Stomach smooth muscle (tissue), 2 donors: Measurements from ENCODE around the gene ARHGAP30.

Experiments used
- H3K27ac ChIP-seq: one replicate; pipeline ENCODE4 v1.7.0; 2013; ENCODE audit warnings: mild to moderate bottlenecking, low read length, inconsistent platforms
- H3K27me3 ChIP-seq, 2 donors: one replicate each; pipeline ENCODE4 v1.7.0; 2013; ENCODE audit warnings: low read length in 2 of 2; ENCODE audit not compliant: insufficient read depth in 2 of 2, control insufficient read depth in 1 of 2
- H3K36me3 ChIP-seq, 2 donors: one replicate each; pipeline ENCODE4 v1.7.0; 2013; ENCODE audit warnings: low read length in 2 of 2; ENCODE audit not compliant: control insufficient read depth in 2 of 2, insufficient read depth in 2 of 2
- H3K4me1 ChIP-seq: one replicate; pipeline ENCODE4 v1.7.0; 2013; ENCODE audit warnings: low read length; ENCODE audit not compliant: control insufficient read depth, insufficient read depth
- H3K4me3 ChIP-seq, 2 donors: one replicate each; pipeline ENCODE4 v1.7.0; 2013; ENCODE audit warnings: low read length in 2 of 2
- H3K9ac ChIP-seq, 2 donors: one replicate each; pipeline ENCODE4 v1.7.0; 2013; ENCODE audit warnings: low read length in 2 of 2, mild to moderate bottlenecking in 1 of 2
- H3K9me3 ChIP-seq, 2 donors: one replicate each; pipeline ENCODE4 v1.7.0; 2013; ENCODE audit warnings: low read length in 2 of 2; ENCODE audit not compliant: control insufficient read depth in 2 of 2
- donor health status: healthy.
- donor health status: Pancreatic carcinoma.

ARHGAP30 gene

GRCh38 chr1:161081519-161081918 is 11.8 kb upstream of the ARHGAP30 start:
- H3K27me3 ChIP-seq, result peaks cover 0 to 10% of the 10 kb centered on the region in 2 donors
- H3K36me3 ChIP-seq, result no peaks in the 10 kb centered on the region
- no peak overlapping the region for H3K27ac ChIP-seq
- H3K4me1 ChIP-seq, result no peaks in the 10 kb centered on the region
- no peak overlapping the region for H3K9ac ChIP-seq
- H3K9me3 ChIP-seq, result no peaks in the 10 kb centered on the region
- H3K4me3 ChIP-seq, result no peak overlapping the region

GRCh38 chr1:161080441-161081405 is 11.0 kb upstream of the ARHGAP30 start:
- Histone ChIP-seq H3K27me3 (peaks cover 0 to 10% of the 10 kb centered on the region in 2 donors), H3K27ac (no peak overlapping the region), H3K9me3 (no peaks in the 10 kb centered on the region), H3K4me1 (no peaks in the 10 kb centered on the region), H3K36me3 (no peaks in the 10 kb centered on the region), H3K4me3 (no peak overlapping the region), H3K9ac (no peak overlapping the region)

GRCh38 chr1:161079436-161080110 is 9.9 kb upstream of the ARHGAP30 start:
- H3K9ac ChIP-seq, result no peak overlapping the region
- H3K4me1 ChIP-seq, result no peaks in the 10 kb centered on the region
- H3K27me3 ChIP-seq, result peaks cover 0 to 10% of the 10 kb centered on the region in 2 donors
- no peak overlapping the region for H3K27ac ChIP-seq
- H3K36me3 ChIP-seq, result no peaks in the 10 kb centered on the region
- no peak overlapping the region for H3K4me3 ChIP-seq
- H3K9me3 ChIP-seq, result no peaks in the 10 kb centered on the region

GRCh38 chr1:161077426-161077825 is 7.7 kb upstream of the ARHGAP30 start:
- Histone ChIP-seq H3K27ac (no peak overlapping the region), H3K36me3 (no peaks in the 10 kb centered on the region)

DNA sequence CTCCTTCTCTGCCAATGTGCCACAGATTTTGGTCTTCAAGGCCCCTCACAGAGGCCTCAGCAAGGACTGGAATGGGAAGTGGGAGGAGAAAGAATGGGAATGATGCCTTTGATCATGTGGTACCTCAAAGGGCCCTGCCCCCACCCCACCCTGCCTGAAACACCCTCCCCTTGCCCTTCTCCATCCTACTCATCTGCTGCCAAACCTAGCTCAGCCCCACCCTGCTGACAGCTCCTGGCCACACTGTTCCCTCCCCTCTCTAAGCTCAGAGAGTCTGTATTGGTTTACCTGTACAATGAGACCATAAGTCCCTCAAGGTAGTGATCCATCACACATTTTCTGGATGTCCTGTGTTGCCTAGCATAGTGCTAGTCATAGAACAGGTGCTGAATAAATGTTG is 6.7 kb upstream of the ARHGAP30 start:
- H3K4me3 ChIP-seq, result no peak overlapping the region
- H3K27ac ChIP-seq, result no peak overlapping the region
- peaks cover 0 to 10% of the 10 kb centered on the region in 2 donors for H3K27me3 ChIP-seq
- no peaks in the 10 kb centered on the region for H3K9me3 ChIP-seq
- no peaks in the 10 kb centered on the region for H3K4me1 ChIP-seq
- no peak overlapping the region for H3K9ac ChIP-seq
- H3K36me3 ChIP-seq, result no peaks in the 10 kb centered on the region

More at GRCh38 chr1:161077426-161077825, 7.7 kb upstream of the ARHGAP30 start:
- H3K9ac ChIP-seq, result no peak overlapping the region
- H3K27me3 ChIP-seq, result peaks cover 0 to 10% of the 10 kb centered on the region in 2 donors
- no peak overlapping the region for H3K4me3 ChIP-seq
- no peaks in the 10 kb centered on the region for H3K9me3 ChIP-seq
- H3K4me1 ChIP-seq, result no peaks in the 10 kb centered on the region

- Histone ChIP-seq H3K27ac (no peak overlapping the region), H3K27me3 (peaks cover 0 to 10% of the 10 kb centered on the region in 2 donors), H3K9ac (no peak overlapping the region), H3K36me3 (no peaks in the 10 kb centered on the region), H3K4me3 (no peak overlapping the region), H3K4me1 (no peaks in the 10 kb centered on the region), H3K9me3 (no peaks in the 10 kb centered on the region)
Measured at GRCh38 chr1:161074676-161075368, 5.1 kb upstream of the ARHGAP30 start.

DNA sequence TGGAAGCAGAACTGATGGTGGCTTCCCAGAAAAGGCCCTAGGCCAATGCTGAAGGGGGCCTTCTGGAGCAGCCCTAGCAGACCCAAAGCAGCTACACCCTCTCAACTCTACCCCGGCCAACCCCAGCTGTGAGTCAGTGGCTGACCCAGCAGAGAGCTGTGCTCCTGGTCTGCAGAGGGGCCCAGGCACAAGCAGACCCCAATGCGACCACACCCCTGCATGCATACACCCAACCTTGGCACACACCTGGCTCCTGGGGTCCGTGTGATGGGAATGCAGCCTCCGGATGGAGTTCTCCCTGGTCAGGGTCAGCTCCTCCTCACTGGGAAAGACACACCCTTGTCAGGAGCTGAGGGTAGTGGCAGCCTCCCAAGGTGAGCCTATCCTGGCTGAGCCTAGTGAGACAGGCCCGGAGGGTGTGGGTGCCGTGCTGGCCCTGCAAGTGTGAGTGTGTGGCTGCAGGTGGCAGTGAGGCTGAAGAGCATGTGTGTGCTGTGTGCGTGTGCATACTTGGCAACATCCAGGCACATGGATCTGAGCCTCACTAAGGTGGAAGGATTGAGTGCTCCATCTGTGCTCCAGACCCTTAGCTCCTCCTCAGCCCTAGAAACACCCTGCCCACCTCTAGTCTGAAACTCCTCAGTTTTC is 3.9 kb upstream of the ARHGAP30 start:
- no peaks in the 10 kb centered on the region for H3K36me3 ChIP-seq
- no peaks in the 10 kb centered on the region for H3K4me1 ChIP-seq
- H3K27me3 ChIP-seq, result peaks cover 0 to 5% of the 10 kb centered on the region in 2 donors
- no peak overlapping the region for H3K9ac ChIP-seq
- no peaks in the 10 kb centered on the region for H3K9me3 ChIP-seq
- no peak overlapping the region for H3K4me3 ChIP-seq
- H3K27ac ChIP-seq, result no peak overlapping the region

DNA sequence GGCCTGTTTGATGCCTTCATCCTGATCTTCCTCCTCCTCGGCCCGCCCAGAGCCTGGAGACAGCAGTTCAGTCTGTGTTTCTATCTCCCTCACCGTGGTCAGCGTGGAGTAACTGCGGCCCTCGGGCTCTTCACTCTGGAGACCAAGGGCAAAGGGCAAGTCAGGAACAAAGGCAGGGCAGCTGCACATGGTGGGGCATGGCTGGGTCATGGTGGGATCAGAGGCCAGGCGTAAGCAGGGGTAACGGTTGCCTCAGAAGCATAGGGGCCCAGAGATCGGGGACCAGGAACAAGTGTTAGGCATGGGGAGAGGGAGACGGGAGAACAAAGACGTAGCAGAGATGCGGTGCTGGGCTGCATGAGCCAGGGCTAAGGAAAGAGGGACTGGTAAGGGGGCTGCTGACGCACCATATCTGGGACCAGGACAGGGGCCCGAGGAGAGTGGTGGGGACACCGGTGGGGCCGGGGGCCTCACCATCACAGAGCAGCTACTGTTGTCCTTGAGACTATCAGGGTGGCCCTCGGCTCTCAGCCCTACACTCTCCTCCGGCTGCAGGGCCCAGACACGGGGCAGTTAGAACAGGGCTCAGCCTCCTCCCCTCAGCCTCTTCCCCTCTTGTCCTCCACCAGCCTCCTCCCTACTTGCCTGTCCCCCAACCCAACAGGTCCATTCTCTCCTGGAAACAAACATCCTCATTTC is 3.2 kb upstream of the ARHGAP30 start:
- Histone ChIP-seq H3K4me3 (no peak overlapping the region), H3K27ac (no peak overlapping the region), H3K27me3 (peaks cover 0 to 5% of the 10 kb centered on the region in 2 donors), H3K4me1 (no peaks in the 10 kb centered on the region), H3K36me3 (no peaks in the 10 kb centered on the region), H3K9me3 (no peaks in the 10 kb centered on the region), H3K9ac (no peak overlapping the region)

DNA sequence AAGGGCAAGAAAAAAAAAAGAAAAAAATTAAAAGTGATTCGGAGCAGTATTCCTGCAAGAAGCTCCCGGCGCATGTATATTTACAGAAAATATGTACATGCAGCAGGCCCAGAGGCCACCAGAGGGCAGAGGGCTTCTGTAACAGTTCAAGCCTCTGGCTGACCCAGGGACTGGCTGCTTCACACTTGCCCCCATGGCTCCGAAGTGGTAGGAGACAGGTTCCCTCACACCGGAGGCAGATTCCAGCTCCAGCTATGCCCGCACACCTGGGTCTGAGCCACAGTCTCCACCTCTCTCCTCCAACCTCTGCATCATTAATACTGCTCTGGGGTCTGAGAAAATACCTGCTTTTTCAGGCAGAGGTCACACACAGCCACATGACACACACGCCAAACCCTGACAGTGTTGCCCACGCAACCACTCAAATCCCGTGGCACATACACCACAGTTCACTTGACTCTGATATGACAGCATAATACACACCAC is 2.2 kb upstream of the ARHGAP30 start:
- Histone ChIP-seq H3K4me1 (no peaks in the 10 kb centered on the region), H3K9ac (no peak overlapping the region), H3K36me3 (no peaks in the 10 kb centered on the region), H3K4me3 (no peak overlapping the region), H3K9me3 (no peaks in the 10 kb centered on the region), H3K27me3 (peaks cover 0 to 7% of the 10 kb centered on the region in 2 donors), H3K27ac (no peak overlapping the region)
